ENCODE data around the gene SRSF10. TPM values are rescaled to one million over a fixed set of nuclear protein-coding genes. Genes with fewer than 3 reads are reported as not detected.

Gene SRSF10
- total and polyA plus RNA-seq, 7 donors = 42.6 to 105 (median 80.6) TPM

GRCh38 chr1:23964790-23965740, 15.1 kb downstream of the SRSF10 start:
- intact Hi-C loops (cut with DNase I) = no loop called here
- Histone ChIP-seq H3K4me3 (no peak overlapping the region), H3K27ac (peak overlapping the region; percentile 48 to 87 (median 64)), H3K36me3 (peaks cover 0 to 65% (median 5%) of the 10 kb centered on the region in 4 donors), H3K27me3 (no peaks in the 10 kb centered on the region), H3K4me1 (peaks cover 0 to 37% (median 33%) of the 10 kb centered on the region in 4 donors), H3K9me3 (no peaks in the 10 kb centered on the region)
- DNase-seq = no peak
- TF ChIP-seq POLR2A (IDR thresholded peaks at IDR 0.05) = no peak
- no peak for TF ChIP-seq EP300 (IDR thresholded peaks at IDR 0.05)
- TF ChIP-seq CTCF (IDR thresholded peaks at IDR 0.05) = no peak
- TF ChIP-seq POLR2AphosphoS5 (IDR thresholded peaks at IDR 0.05) = no peak
- WGBS, 2 donors = 59 to 67% methylated on average over 5 of the region's 5 CpGs

- 65 to 66% methylated on average over 3 of the region's 3 CpGs for WGBS, 2 donors
- H3K4me1 ChIP-seq = peaks cover 0 to 37% (median 34%) of the 10 kb centered on the region in 4 donors
These were observed 15.9 kb downstream of the SRSF10 start for GRCh38 chr1:23964235-23964668.

GRCh38 chr1:23963617-23964234, 16.4 kb downstream of the SRSF10 start:
- no peaks in the 10 kb centered on the region for H3K27me3 ChIP-seq
- no peak overlapping the region for H3K4me3 ChIP-seq
- intact Hi-C loops (cut with DNase I) = no loop called here
- TF ChIP-seq POLR2A (IDR thresholded peaks at IDR 0.05) (no peak), CTCF (IDR thresholded peaks at IDR 0.05) (no peak), POLR2AphosphoS5 (IDR thresholded peaks at IDR 0.05) (no peak), EP300 (IDR thresholded peaks at IDR 0.05) (no peak)
- no peaks in the 10 kb centered on the region for H3K9me3 ChIP-seq
- peak overlapping the region; percentile 48 to 87 (median 64) for H3K27ac ChIP-seq
- H3K4me1 ChIP-seq = peaks cover 0 to 39% (median 35%) of the 10 kb centered on the region in 4 donors
- DNase-seq = no peak
- H3K36me3 ChIP-seq = peaks cover 0 to 52% (median 4%) of the 10 kb centered on the region in 4 donors
- 81 to 92% methylated on average over 1 of the region's 1 CpG for WGBS, 2 donors

More at GRCh38 chr1:23964235-23964668, 15.9 kb downstream of the SRSF10 start:
- H3K27ac ChIP-seq = peak overlapping the region; percentile 48 to 87 (median 64)
- no peaks in the 10 kb centered on the region for H3K27me3 ChIP-seq
- peaks cover 0 to 57% (median 4%) of the 10 kb centered on the region in 4 donors for H3K36me3 ChIP-seq
- no peak overlapping the region for H3K4me3 ChIP-seq
- intact Hi-C loops (cut with DNase I) = no loop called here
- no peak for DNase-seq
- TF ChIP-seq EP300 (IDR thresholded peaks at IDR 0.05) (peak in 2 of 4 donors; percentile 45 to 78), POLR2A (IDR thresholded peaks at IDR 0.05) (no peak), CTCF (IDR thresholded peaks at IDR 0.05) (no peak), POLR2AphosphoS5 (IDR thresholded peaks at IDR 0.05) (peak; percentile 36 to 78 (median 66))
- no peaks in the 10 kb centered on the region for H3K9me3 ChIP-seq

- 0% methylated on average over 15 of the region's 15 CpGs for WGBS, 2 donors
- Histone ChIP-seq H3K4me1 (peaks cover 0 to 53% (median 39%) of the 10 kb centered on the region in 4 donors), H3K4me3 (peak overlapping the region; percentile 72 to 89 (median 84)), H3K27me3 (no peaks in the 10 kb centered on the region), H3K9me3 (no peaks in the 10 kb centered on the region), H3K36me3 (peaks cover 0 to 22% (median 0%) of the 10 kb centered on the region in 4 donors), H3K27ac (peak overlapping the region; percentile 98 to 100 (median 98))
- no peak for DNase-seq
- TF ChIP-seq EP300 (IDR thresholded peaks at IDR 0.05) (no peak), CTCF (IDR thresholded peaks at IDR 0.05) (no peak), POLR2A (IDR thresholded peaks at IDR 0.05) (no peak), POLR2AphosphoS5 (IDR thresholded peaks at IDR 0.05) (no peak)
- intact Hi-C loops (cut with DNase I) = no loop called here
These were observed 19.7 kb downstream of the SRSF10 start for GRCh38 chr1:23960291-23961020.
